Peyer's patch (tissue), 4 donors: ENCODE measurements around the gene SH3GL1. TPM values are rescaled to one million over a fixed set of nuclear protein-coding genes. Genes with fewer than 3 reads are reported as not detected.
"Not testable (repeated sequence)": the region's sequence is repeated elsewhere in the genome, so short reads cannot be mapped to it uniquely, and the experiment has no call there.

Experiments used
- DNase-seq, 3 donors: peaks; one replicate each; pipeline ENCODE4 v3.0.0-alpha.2; 2017 to 2019
- H3K27ac ChIP-seq, 4 donors: fragments of 200-600 bp; sonication (generic); one replicate each; pipeline ENCODE4 v1.5.1; 2016 to 2019
- H3K27me3 ChIP-seq, 2 donors: fragments of 200-600 bp; sonication (generic); one replicate each; pipeline ENCODE4 v1.5.1; 2019
- H3K36me3 ChIP-seq, 3 donors: fragments of 200-600 bp; sonication (generic); one replicate each; pipeline ENCODE4 v1.5.1; 2016 to 2019
- H3K4me1 ChIP-seq, 4 donors: fragments of 200-600 bp; sonication (generic); one replicate each; pipeline ENCODE4 v1.5.1; 2016 to 2019
- H3K4me3 ChIP-seq, 4 donors: fragments of 200-600 bp; sonication (generic); 1 replicate in 3 of 4; 2 replicates in 1 of 4; pipeline ENCODE4 v1.5.1; 2016 to 2019; ENCODE audit warnings: mild to moderate bottlenecking in 1 of 4
- H3K9me3 ChIP-seq, 4 donors: fragments of 200-600 bp; sonication (generic); one replicate each; pipeline ENCODE4 v1.5.1; 2016 to 2019; ENCODE audit warnings: mild to moderate bottlenecking in 1 of 4
- CTCF ChIP-seq, 6 experiments: fragments of 450-650 bp in 4 of 6; fragments of 200-600 bp in 2 of 6; sonication (generic) in 1 of 6; IDR thresholded peaks; one replicate each; pipeline ENCODE4 v1.5.1; 2017 to 2019; ENCODE audit warnings: antibody characterized with exemption in 6 of 6, mild to moderate bottlenecking in 3 of 6, moderate library complexity in 1 of 6
- POLR2A ChIP-seq, 2 donors: fragments of 450-650 bp; IDR thresholded peaks; one replicate each; pipeline ENCODE4 v1.5.1; 2017; ENCODE audit warnings: antibody characterized with exemption in 2 of 2, mild to moderate bottlenecking in 2 of 2, moderate library complexity in 2 of 2
- total RNA-seq, 4 donors: library from RNA; depleted of rRNA; stranded (reverse); fragments of >200 nt; gene quantifications; one replicate each; pipeline ENCODE4 v1.1.0, GENCODE V29; 2016

Gene SH3GL1
- total RNA-seq, 4 donors from 2014 or later, result 69.3 to 102 (median 73.9) TPM

GRCh38 chr19:4337906-4338440 lies 62.4 kb downstream of the SH3GL1 start:
- Histone ChIP-seq H3K36me3 (no peaks in the 10 kb centered on the region), H3K27me3 (no peaks in the 10 kb centered on the region), H3K9me3 (no peaks in the 10 kb centered on the region), H3K4me3 (peak overlapping the region; percentile 34 to 61 (median 45)), H3K4me1 (peaks cover 0 to 27% (median 0%) of the 10 kb centered on the region in 4 donors), H3K27ac (peak overlapping the region; percentile 53 to 91 (median 86))
- DNase-seq, result peak in 2 of 3 donors; percentile 74 to 80
- TF ChIP-seq CTCF (IDR thresholded peaks at IDR 0.05) (no peak), POLR2A (IDR thresholded peaks at IDR 0.05) (peak; percentile 33 to 49)

GRCh38 chr19:4334929-4335570 lies 65.3 kb downstream of the SH3GL1 start:
- H3K9me3 ChIP-seq, result no peaks in the 10 kb centered on the region
- H3K27ac ChIP-seq, result no peak overlapping the region
- no peak for DNase-seq
- peaks cover 0 to 17% (median 0%) of the 10 kb centered on the region in 4 donors for H3K4me1 ChIP-seq
- H3K27me3 ChIP-seq, result no peaks in the 10 kb centered on the region
- no peak overlapping the region for H3K4me3 ChIP-seq
- H3K36me3 ChIP-seq, result peaks cover 0 to 5% (median 0%) of the 10 kb centered on the region in 3 donors
- TF ChIP-seq CTCF (IDR thresholded peaks at IDR 0.05) (no peak), POLR2A (IDR thresholded peaks at IDR 0.05) (no peak)

DNA sequence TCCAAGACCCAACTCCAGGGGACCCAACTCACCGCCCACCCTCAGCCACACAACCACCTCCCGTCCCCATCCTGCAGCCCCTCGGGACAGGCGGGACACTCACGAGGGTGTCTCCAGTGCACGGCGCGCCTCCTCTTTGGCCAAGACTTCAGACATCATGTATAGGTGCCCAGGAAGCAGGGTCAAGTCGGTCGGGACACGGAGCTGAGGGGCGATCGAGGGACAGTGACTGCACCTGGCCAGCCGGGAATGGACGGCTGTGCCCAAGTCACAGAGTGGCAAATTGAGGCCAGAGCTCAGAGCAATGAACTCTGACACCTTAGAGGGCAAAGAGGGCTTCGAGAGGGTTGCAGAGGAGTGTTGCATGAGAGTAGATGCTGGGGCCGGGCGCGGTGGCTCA lies 70.5 kb downstream of the SH3GL1 start:
- no peak for TF ChIP-seq CTCF (IDR thresholded peaks at IDR 0.05)
- TF ChIP-seq POLR2A (IDR thresholded peaks at IDR 0.05), result no peak
- Histone ChIP-seq H3K4me3 (no peak overlapping the region), H3K27me3 (no peaks in the 10 kb centered on the region), H3K36me3 (peaks cover 0 to 24% (median 0%) of the 10 kb centered on the region in 3 donors), H3K27ac (no peak overlapping the region), H3K9me3 (no peaks in the 10 kb centered on the region), H3K4me1 (peaks cover 0 to 20% (median 6%) of the 10 kb centered on the region in 4 donors)
- DNase-seq, result no peak

GRCh38 chr19:4328991-4329681 lies 71.2 kb downstream of the SH3GL1 start:
- peak overlapping the region in 2 of 4 donors; percentile 51 to 65 for H3K27ac ChIP-seq
- not testable (repeated sequence) for H3K27me3 ChIP-seq, DNase-seq, H3K9me3 ChIP-seq
- peaks cover 0 to 24% (median 0%) of the 10 kb centered on the region in 3 donors for H3K36me3 ChIP-seq
- H3K4me3 ChIP-seq, result peak overlapping the region; percentile 40 to 50 (median 43)
- H3K4me1 ChIP-seq, result peaks cover 0 to 20% (median 6%) of the 10 kb centered on the region in 4 donors

GRCh38 chr19:4328243-4328990 lies 71.9 kb downstream of the SH3GL1 start:
- H3K9me3 ChIP-seq, result no peaks in the 10 kb centered on the region
- peak; percentile 81 to 97 (median 91) for DNase-seq
- H3K4me3 ChIP-seq, result peak overlapping the region; percentile 40 to 52 (median 43)
- H3K36me3 ChIP-seq, result peaks cover 0 to 24% (median 0%) of the 10 kb centered on the region in 3 donors
- H3K27me3 ChIP-seq, result no peaks in the 10 kb centered on the region
- H3K27ac ChIP-seq, result peak overlapping the region in 3 of 4 donors; percentile 51 to 67 (median 65)
- peaks cover 0 to 20% (median 6%) of the 10 kb centered on the region in 4 donors for H3K4me1 ChIP-seq
- TF ChIP-seq CTCF (IDR thresholded peaks at IDR 0.05), result no peak
- no peak for TF ChIP-seq POLR2A (IDR thresholded peaks at IDR 0.05)
